Aorta (tissue), 5 donors: ENCODE measurements around the gene ADGRD2. TPM values are rescaled to one million over a fixed set of nuclear protein-coding genes. Genes with fewer than 3 reads are reported as not detected.

ENCODE experiments used
- ATAC-seq: fragments of 200-7000 bp; cut with Tn5 transposase; one replicate; pipeline ENCODE4 v1.9.1; 2022; ENCODE audit warnings: moderate library complexity; ENCODE audit not compliant: low FRiP score
- DNase-seq, 2 donors: peaks; one replicate each; pipeline ENCODE4 v3.0.0-alpha.2; 2020
- H3K27ac ChIP-seq, 2 donors: one replicate each; pipeline ENCODE4 v1.5.1; 2013; ENCODE audit warnings: low read length in 2 of 2, mild to moderate bottlenecking in 2 of 2, moderate library complexity in 2 of 2, control low read depth in 1 of 2, inconsistent platforms in 1 of 2, low read depth in 1 of 2
- H3K27me3 ChIP-seq, 2 donors: one replicate each; pipeline ENCODE4 v1.6.1; 2013; ENCODE audit warnings: control low read depth in 1 of 2, low read length in 1 of 2, mild to moderate bottlenecking in 1 of 2, moderate library complexity in 1 of 2; ENCODE audit not compliant: insufficient read depth in 2 of 2, control insufficient read depth in 1 of 2
- H3K36me3 ChIP-seq, 2 donors: one replicate each; pipeline ENCODE4 v1.6.1; 2013; ENCODE audit warnings: control low read depth in 1 of 2, low read length in 1 of 2, mild to moderate bottlenecking in 1 of 2; ENCODE audit not compliant: insufficient read depth in 2 of 2, control insufficient read depth in 1 of 2
- H3K4me1 ChIP-seq, 2 donors: one replicate each; pipeline ENCODE4 v1.6.1; 2013; ENCODE audit warnings: low read length in 2 of 2, control low read depth in 1 of 2, mild to moderate bottlenecking in 1 of 2, moderate library complexity in 1 of 2; ENCODE audit not compliant: insufficient read depth in 2 of 2, control insufficient read depth in 1 of 2
- H3K4me3 ChIP-seq, 2 donors: one replicate each; pipeline ENCODE4 v1.5.1; 2013; ENCODE audit warnings: low read length in 2 of 2, control low read depth in 1 of 2, mild to moderate bottlenecking in 1 of 2
- H3K9me3 ChIP-seq: one replicate; pipeline ENCODE4 v1.6.1; 2013; ENCODE audit warnings: mild to moderate bottlenecking, low read length; ENCODE audit not compliant: control insufficient read depth
- WGBS, 2 donors: extraction: QIAGEN DNeasy Blood & Tissue Kit; methylation state at CpG; one replicate each; pipeline ENCODE4 v1.1.7; 2013; 5-methylcytosine and 5-hydroxymethylcytosine counted together
- intact Hi-C, 2 donors: fragments of 100-400 bp; cut with DNase I; formaldehyde crosslinking; loops; one replicate each; pipeline versions ENCODE4 v1.14.2 to v1.15.0; 2022
- polyA plus RNA-seq, 2 donors: library from polyadenylated mRNA; stranded (reverse); fragments of 200-250 nt; gene quantifications; one replicate each; pipeline ENCODE4 v1.2.3, GENCODE V29; 2013
- total RNA-seq, 2 donors: library from RNA; stranded (reverse); fragmentation: NEBNext Ultra II Directional; extraction: Animal tissue kit (Norgen Biotek cat#: 25700); gene quantifications; one replicate each; pipeline ENCODE4 v1.2.1, GENCODE V29; 2021
- donor health status: healthy with polysubstance abuse.
- donor health status: Bipolar disorder and iron deficiency.
- donor health status: DM: no; HTN: no; CAD: no.
- donor health status: DM: no; HTN: no; CAD: no.
- donor health status: DM: yes; HTN: yes; CAD: no.

ADGRD2 gene
- total and polyA plus RNA-seq, 4 donors = not detected

DNA sequence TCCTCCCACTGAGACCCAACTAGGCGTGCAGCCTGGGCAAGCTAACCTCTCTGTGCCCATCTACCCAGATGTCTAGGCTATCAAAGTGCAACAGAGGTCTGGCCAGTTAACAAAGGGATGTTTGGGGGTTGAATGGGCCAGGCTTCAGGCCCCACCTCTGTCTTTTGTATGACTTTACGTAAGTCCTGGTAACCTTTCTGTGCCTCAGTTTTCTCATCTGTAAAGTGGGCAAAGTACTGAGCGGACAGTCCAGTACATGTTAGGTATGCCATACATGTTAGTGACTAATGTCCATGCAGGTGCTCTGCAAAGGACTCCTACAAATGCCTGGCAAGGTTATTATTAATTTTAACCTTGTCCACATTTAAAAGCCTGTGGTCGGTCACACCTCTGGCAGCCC, 43.0 kb downstream of the ADGRD2 start:
- no peaks in the 10 kb centered on the region for H3K36me3 ChIP-seq
- no peak overlapping the region for H3K27ac ChIP-seq
- DNase-seq = no peak
- intact Hi-C loops = no loop called here
- no peak for ATAC-seq
- H3K27me3 ChIP-seq = no peaks in the 10 kb centered on the region
- H3K9me3 ChIP-seq = no peaks in the 10 kb centered on the region
- 94% methylated on average over 4 of the region's 4 CpGs for WGBS, 2 donors
- H3K4me1 ChIP-seq = no peaks in the 10 kb centered on the region
- no peak overlapping the region for H3K4me3 ChIP-seq

DNA sequence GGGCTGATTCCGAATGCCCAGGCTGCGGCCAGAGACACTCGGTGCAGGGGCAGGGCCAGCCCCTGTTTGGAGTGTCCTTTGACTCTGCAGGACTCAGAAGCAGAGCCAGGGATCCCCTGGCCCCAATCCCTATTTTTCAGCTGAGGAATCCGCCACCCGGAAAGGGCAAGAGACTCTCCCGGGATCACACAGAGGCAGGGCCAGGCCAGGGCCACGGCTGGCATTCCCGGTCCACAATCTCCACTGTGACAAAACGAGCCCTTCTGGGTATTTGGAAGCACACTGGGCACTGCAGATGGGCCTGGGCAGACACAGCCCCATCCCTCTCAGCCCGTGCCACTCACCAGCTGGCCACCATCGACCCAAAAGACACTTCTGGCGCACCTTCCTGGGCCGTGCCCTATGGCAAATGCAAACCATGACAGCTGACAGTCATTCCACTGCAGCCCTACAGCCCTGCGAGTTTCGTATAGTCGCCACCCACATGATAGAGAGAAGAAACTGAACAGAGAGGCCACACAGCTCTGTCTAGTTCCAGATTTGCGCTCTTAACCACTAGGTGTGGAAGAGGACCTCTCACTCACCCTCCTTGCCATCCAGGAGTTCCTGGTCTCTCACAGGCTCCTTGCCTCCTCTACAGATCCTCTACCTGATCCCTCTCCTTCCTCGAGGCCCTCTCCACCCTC, 43.7 kb downstream of the ADGRD2 start:
- H3K4me1 ChIP-seq = no peaks in the 10 kb centered on the region
- H3K4me3 ChIP-seq = no peak overlapping the region
- DNase-seq (no peak), ATAC-seq (no peak)
- no peaks in the 10 kb centered on the region for H3K27me3 ChIP-seq
- no peak overlapping the region for H3K27ac ChIP-seq
- WGBS, 2 donors = 81% methylated on average over 18 of the region's 18 CpGs
- no peaks in the 10 kb centered on the region for H3K9me3 ChIP-seq
- no peaks in the 10 kb centered on the region for H3K36me3 ChIP-seq
- intact Hi-C loops = no loop called here

DNA sequence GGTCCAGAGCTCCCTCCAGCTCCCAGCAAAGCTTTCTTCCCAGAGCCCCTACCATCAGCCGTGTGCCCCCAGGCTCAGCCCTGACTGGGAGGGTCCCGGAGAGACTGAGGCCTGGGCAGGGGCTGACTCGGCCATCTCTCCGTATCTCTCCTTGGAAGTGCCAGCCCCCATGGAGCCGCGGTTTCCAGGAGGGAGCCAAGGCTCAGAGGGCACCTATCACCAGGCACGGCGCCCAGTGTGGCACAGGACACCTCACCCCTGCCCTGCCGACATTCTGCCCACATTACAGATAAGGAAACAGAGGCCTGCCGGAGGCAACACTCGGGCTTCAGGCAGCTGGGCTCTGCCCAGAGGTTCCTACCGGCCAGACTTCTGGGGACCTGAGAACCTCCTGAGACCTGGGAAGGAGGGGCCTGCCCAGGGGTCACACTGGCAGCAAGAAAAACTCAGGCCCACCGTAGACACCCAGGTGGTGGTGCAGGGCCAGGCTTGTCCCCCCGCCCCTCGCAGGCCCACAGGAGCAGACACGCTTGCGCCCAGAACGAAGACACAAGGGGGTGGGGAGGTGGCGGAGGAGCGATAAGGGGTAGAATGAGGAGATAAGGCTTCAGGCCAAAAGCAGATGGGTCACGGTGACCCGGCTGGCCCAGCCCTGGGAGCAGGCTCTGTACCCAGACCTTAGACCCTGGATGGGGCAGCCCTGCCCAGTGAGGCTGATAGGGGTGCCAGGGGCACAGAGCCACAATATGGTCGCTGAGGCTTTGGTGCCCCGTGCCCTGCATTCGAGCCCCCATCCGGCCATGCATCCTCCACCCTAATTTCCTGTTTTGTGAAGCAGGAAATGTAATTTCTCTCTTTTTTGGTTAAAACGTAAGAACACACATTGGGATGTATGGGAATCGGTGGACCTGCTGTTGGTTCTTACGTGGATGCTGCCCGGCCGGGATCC, 45.1 kb downstream of the ADGRD2 start:
- 88 to 94% methylated on average over 30 to 31 of the region's 31 CpGs for WGBS, 2 donors

DNA sequence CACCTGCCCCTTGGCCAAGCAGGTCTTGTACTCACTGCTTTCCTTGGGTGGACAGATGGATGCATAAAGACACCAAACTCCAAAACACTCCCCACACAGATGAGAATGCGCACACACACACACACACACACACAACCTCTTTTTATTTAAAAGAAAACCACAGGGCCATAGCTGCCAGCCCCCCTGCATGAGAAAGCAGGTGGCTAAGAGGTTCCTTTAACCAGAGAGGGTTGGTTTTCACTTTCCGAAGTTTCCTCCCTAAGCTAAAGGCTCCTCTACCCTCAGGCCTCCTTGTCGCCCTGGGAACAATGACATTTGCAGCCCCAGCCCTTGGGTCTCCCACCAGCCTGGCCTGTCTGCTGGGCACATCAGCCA, 45.8 kb downstream of the ADGRD2 start:
- Histone ChIP-seq H3K27me3 (no peaks in the 10 kb centered on the region), H3K4me1 (no peaks in the 10 kb centered on the region), H3K27ac (no peak overlapping the region), H3K36me3 (no peaks in the 10 kb centered on the region), H3K4me3 (no peak overlapping the region), H3K9me3 (no peaks in the 10 kb centered on the region)
- DNase-seq (no peak), ATAC-seq (no peak)
- WGBS, 2 donors = 89 to 98% methylated on average over 3 of the region's 3 CpGs
- intact Hi-C loops = no loop called here

More for the DNA sequence above, 45.1 kb downstream of the ADGRD2 start:
- Histone ChIP-seq H3K27ac (no peak overlapping the region), H3K27me3 (no peaks in the 10 kb centered on the region), H3K9me3 (no peaks in the 10 kb centered on the region), H3K4me3 (no peak overlapping the region), H3K4me1 (no peaks in the 10 kb centered on the region), H3K36me3 (no peaks in the 10 kb centered on the region)
- DNase-seq (no peak), ATAC-seq (no peak)
- intact Hi-C loops = no loop called here

DNA sequence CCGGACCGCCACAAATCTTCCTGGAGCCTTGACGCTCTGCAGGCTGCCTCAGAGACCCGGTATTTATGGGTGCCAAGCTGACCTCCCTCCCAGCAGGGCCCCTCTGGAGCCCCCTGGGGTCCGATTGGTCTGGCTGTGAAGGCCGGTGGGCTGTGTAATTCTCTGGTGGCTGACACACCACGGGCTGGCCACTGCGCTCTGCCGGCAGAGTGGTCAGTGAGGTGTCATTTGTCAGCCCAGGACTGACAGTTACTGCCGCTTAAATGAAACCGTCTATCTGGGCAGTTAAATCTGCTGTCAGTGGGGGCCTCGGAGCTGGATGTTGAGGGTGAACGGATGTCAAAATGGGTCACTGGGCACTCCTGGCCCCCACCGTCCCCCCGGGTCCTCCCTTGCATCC, 46.2 kb downstream of the ADGRD2 start:
- intact Hi-C loops = no loop called here
- Histone ChIP-seq H3K4me3 (no peak overlapping the region), H3K4me1 (no peaks in the 10 kb centered on the region), H3K27ac (no peak overlapping the region), H3K36me3 (no peaks in the 10 kb centered on the region), H3K27me3 (no peaks in the 10 kb centered on the region), H3K9me3 (no peaks in the 10 kb centered on the region)
- no peak for ATAC-seq
- DNase-seq = no peak
- 71 to 75% methylated on average over 15 of the region's 15 CpGs for WGBS, 2 donors

DNA sequence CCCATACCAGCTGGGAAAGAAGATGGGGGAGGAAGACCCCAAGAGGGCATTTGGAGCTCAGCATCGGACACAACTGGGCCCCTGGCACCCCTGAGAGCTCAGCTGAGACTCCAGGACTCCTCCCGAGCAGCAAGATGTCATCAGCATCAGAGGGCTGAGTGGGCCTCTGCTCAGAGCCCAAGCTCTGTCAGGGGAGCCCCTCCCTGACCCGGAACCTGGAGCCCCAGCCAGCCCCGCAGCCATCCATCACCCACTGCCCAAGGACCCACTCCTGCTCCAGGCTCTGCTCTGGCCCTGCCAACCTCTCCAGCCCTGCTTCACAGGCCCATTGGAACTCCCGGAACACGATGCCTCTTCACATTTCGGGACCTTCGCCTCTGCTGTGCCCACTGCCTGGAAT, 47.2 kb downstream of the ADGRD2 start:
- Histone ChIP-seq H3K36me3 (no peaks in the 10 kb centered on the region), H3K27ac (no peak overlapping the region), H3K27me3 (no peaks in the 10 kb centered on the region), H3K4me1 (no peaks in the 10 kb centered on the region), H3K4me3 (no peak overlapping the region), H3K9me3 (no peaks in the 10 kb centered on the region)
- 90% methylated on average over 8 of the region's 8 CpGs for WGBS, 2 donors
- ATAC-seq (no peak), DNase-seq (no peak)
- intact Hi-C loops = no loop called here

DNA sequence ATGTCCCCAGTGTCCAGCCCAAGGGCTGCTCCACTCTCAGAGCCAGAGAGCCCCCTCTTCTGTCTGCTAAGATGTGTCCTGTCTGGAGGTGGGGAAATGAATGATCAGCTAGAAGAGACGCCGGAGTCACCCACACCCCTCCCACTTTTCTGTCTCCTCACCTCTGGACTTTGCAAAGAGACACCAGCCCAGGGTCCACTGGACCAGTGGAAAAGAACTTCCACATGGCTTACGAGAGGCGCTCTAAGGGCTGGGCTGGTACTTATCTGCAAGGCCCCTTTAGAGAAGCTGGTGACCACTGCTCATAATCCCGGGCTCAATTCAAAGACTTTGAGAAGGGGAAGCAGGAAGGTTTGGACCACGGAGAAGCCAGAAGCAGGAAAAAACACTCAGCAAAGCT, 47.8 kb downstream of the ADGRD2 start:
- H3K9me3 ChIP-seq = no peaks in the 10 kb centered on the region
- DNase-seq = no peak
- no peaks in the 10 kb centered on the region for H3K36me3 ChIP-seq
- intact Hi-C loops = no loop called here
- ATAC-seq = no peak
- H3K4me1 ChIP-seq = no peaks in the 10 kb centered on the region
- H3K27me3 ChIP-seq = no peaks in the 10 kb centered on the region
- WGBS, 2 donors = 75% methylated on average over 6 of the region's 6 CpGs
- no peak overlapping the region for H3K4me3 ChIP-seq
- H3K27ac ChIP-seq = no peak overlapping the region

DNA sequence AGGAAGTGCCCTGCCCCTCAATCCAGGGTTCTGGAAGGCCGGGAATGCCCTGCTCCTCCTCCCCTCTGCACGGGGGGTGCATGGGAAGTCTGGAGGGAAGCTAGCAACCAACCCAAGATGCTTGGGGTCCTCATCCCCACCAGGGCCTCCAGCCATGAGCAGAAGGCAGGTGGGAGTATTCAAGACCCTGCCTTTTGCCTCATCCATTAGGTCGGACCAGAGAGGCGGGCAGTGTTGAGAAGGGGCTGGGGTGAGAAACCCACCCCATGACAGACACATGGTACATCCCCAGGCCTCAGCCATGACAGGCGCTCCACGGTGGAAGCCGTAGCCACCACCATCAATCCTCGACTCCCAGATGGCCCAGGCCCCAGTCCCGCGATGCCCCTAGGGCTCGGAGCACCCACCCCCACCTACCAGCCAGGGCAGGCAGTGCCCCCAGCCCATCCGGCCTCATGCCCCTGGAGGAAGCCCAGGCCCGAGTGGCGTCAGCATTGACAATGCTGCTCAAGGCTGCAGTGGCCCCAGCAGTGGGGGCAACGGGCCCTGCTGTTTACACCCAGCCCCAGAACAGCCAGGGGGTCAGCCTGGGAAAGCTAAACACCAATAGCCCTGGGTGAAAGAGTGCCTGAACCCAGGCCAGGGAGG, 48.4 kb downstream of the ADGRD2 start:
- Histone ChIP-seq H3K4me1 (no peaks in the 10 kb centered on the region), H3K27me3 (no peaks in the 10 kb centered on the region), H3K36me3 (no peaks in the 10 kb centered on the region), H3K27ac (no peak overlapping the region), H3K4me3 (no peak overlapping the region), H3K9me3 (no peaks in the 10 kb centered on the region)
- DNase-seq (no peak), ATAC-seq (no peak)
- 70 to 74% methylated on average over 15 of the region's 15 CpGs for WGBS, 2 donors
- intact Hi-C loops = no loop called here
